GM18870 (cell line): ENCODE data around the gene COG5.

ENCODE experiments used
- ATAC-seq: cut with Tn5 transposase; IDR thresholded peaks from one replicate; pipeline ENCODE4 v1.9.1; 2021; ENCODE audit warnings: moderate library complexity; ENCODE audit not compliant: unreplicated experiment

COG5 gene

GRCh38 chr7:107563775-107564552, at the start of gene COG5, which contains the start of gene DUS4L:
TSS of gene COG5 (minus strand) at chr7:107563920. CDS start at chr7:107563896, 24 bp downstream.
TSS of gene DUS4L (plus strand) at chr7:107563971. CDS start at chr7:107567071, 3,100 bp downstream.
- ATAC-seq, result peak; percentile 88

- no peak for ATAC-seq
These were observed 49.7 kb upstream of the COG5 start for GRCh38 chr7:107613439-107613838.

GRCh38 chr7:107610323-107610722, 46.6 kb upstream of the COG5 start:
- no peak for ATAC-seq

- ATAC-seq, result no peak
These were observed 46.1 kb upstream of the COG5 start for GRCh38 chr7:107609811-107610261.

GRCh38 chr7:107606303-107606702, 42.6 kb upstream of the COG5 start:
- ATAC-seq, result no peak

GRCh38 chr7:107605218-107605815, 41.6 kb upstream of the COG5 start:
- no peak for ATAC-seq

GRCh38 chr7:107600816-107601215, 37.1 kb upstream of the COG5 start:
- no peak for ATAC-seq

- no peak for ATAC-seq
These were observed 35.5 kb upstream of the COG5 start for GRCh38 chr7:107599262-107599661.

GRCh38 chr7:107597953-107598352, 34.2 kb upstream of the COG5 start:
- no peak for ATAC-seq

GRCh38 chr7:107597582-107597916, 33.8 kb upstream of the COG5 start:
- no peak for ATAC-seq

GRCh38 chr7:107596881-107597581, 33.3 kb upstream of the COG5 start:
- ATAC-seq, result no peak

- no peak for ATAC-seq
These were observed 31.4 kb upstream of the COG5 start for GRCh38 chr7:107594961-107595737.

GRCh38 chr7:107593025-107593410, 29.3 kb upstream of the COG5 start:
- no peak for ATAC-seq

- no peak for ATAC-seq
These were observed 28.8 kb upstream of the COG5 start for GRCh38 chr7:107592361-107593024.

- ATAC-seq, result no peak
These were observed 27.7 kb upstream of the COG5 start for GRCh38 chr7:107591421-107591820.

GRCh38 chr7:107588529-107589130, 24.9 kb upstream of the COG5 start:
- no peak for ATAC-seq

- no peak for ATAC-seq
These were observed 21.0 kb upstream of the COG5 start for GRCh38 chr7:107584716-107585115.

- ATAC-seq, result no peak
These were observed 19.2 kb upstream of the COG5 start for GRCh38 chr7:107582875-107583274.

GRCh38 chr7:107581387-107582013, 17.8 kb upstream of the COG5 start:
- ATAC-seq, result no peak
